Measurements from ENCODE around the gene POU3F2.

- TF ChIP-seq CTCF (IDR thresholded peaks at IDR 0.05) (no peak), POLR2A (IDR thresholded peaks at IDR 0.05) (no peak)
Observed at GRCh38 chr6:98828941-98829411, 5.4 kb upstream of the POU3F2 start.
